Pancreas (tissue), 10 donors: Measurements from ENCODE around the gene NLGN2. TPM values are rescaled to one million over a fixed set of nuclear protein-coding genes. Genes with fewer than 3 reads are reported as not detected.

Source experiments
- ATAC-seq, 4 donors: fragments of 200-7000 bp; cut with Tn5 transposase; one replicate each; pipeline versions ENCODE4 v1.8.0 to v1.9.1; 2020; ENCODE audit warnings: mild to moderate bottlenecking in 4 of 4, moderate library complexity in 4 of 4
- DNase-seq, 6 donors: peaks; one replicate each; pipeline ENCODE4 v3.0.0-alpha.2; 2020
- FAIRE-seq: peaks from 2 replicates; lab custom pipeline; 2012; peaks lifted over from hg19 to GRCh38; lab: Jason Lieb, UNC
- H3K27ac ChIP-seq, 4 donors: fragments of 200-600 bp; sonication (generic); 1 replicate in 3 of 4; 2 replicates in 1 of 4; pipeline versions ENCODE4 v1.5.0 to v1.8.0; 2020
- H3K27me3 ChIP-seq, 4 donors: fragments of 200-600 bp; one replicate each; pipeline ENCODE4 v1.8.0; 2021
- H3K36me3 ChIP-seq, 3 donors: fragments of 200-600 bp; sonication (generic) in 1 of 3; one replicate each; pipeline versions ENCODE4 v1.5.0 to v1.8.0; 2020 to 2021
- H3K4me1 ChIP-seq, 3 donors: fragments of 200-600 bp; one replicate each; pipeline ENCODE4 v1.8.0; 2021
- H3K4me3 ChIP-seq, 4 donors: fragments of 200-600 bp; sonication (generic) in 2 of 4; one replicate each; pipeline versions ENCODE4 v1.5.0 to v1.8.0; 2020 to 2021
- H3K9me3 ChIP-seq, 4 donors: fragments of 200-600 bp; one replicate each; pipeline ENCODE4 v1.8.0; 2021
- WGBS, 2 donors: extraction: QIAGEN DNeasy Blood & Tissue Kit; methylation state at CpG; one replicate each; pipeline ENCODE4 v1.1.7; 2013; 5-methylcytosine and 5-hydroxymethylcytosine counted together
- intact Hi-C, 3 donors: fragments of 100-400 bp; cut with DNase I; formaldehyde crosslinking; loops; one replicate each; pipeline versions ENCODE4 v1.11.1 to v1.14.2; 2022
- polyA plus RNA-seq, 2 donors: library from polyadenylated mRNA; stranded (reverse); fragments of 200-250 nt; gene quantifications; one replicate each; pipeline ENCODE4 v1.2.3, GENCODE V29; 2013
- total RNA-seq, 6 donors: library from RNA; stranded (reverse); fragmentation: NEBNext Ultra II Directional in 4 of 6; extraction: Animal tissue kit (Norgen Biotek cat#: 25700) in 4 of 6; gene quantifications; one replicate each; pipeline versions ENCODE4 v1.2.1 to v1.2.4, GENCODE V29; 2021 to 2023
- TF ChIP-seq, protein P1 (sequence below), 4 donors: fragments of 200-600 bp; sonication (generic) in 3 of 4; IDR thresholded peaks; one replicate each; pipeline versions ENCODE4 v1.5.0 to v1.8.0; 2021; ENCODE audit warnings: antibody characterized with exemption in 4 of 4
- donor health status: healthy with polysubstance abuse.
- donor health status: DM: no; HTN: no; CAD: no; lungs with moderate emphysema.
- donor health status: DM: no; HTN: no; CAD: no.
- donor health status: control.
- donor health status: control.
- donor health status: Bipolar disorder and iron deficiency.
- donor health status: DM: yes; HTN: yes; CAD: no.
- donor health status: DM: no; HTN: no; CAD: no.
- donor health status: DM: no; HTN: no; CAD: no.
- donor health status: DM: yes; HTN: yes; CAD: no.

The NLGN2 gene
- total and polyA plus RNA-seq, 8 donors: 2.9 to 13.7 (median 5.4) TPM

DNA sequence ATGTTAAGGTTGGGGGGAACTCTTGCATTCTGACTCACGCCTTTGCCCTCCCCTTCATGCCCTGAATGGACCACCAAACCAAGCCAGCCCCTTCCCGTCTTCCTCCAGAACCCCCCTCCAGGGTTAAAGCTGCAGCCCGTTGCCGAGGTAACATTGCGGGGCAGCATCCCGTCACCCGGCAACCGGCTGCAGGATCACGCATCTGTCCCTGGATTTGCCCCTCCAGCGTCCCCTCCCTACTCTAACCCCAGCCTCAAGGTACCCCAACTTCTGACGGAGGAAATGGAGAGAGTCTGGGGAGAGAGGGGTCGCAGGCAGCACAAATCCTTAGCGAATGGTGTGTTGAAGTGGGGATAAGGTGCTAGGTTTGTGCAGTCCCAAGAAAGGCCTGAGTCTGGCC, 563 bp upstream of the NLGN2 start:
- TF ChIP-seq, protein P1, sequence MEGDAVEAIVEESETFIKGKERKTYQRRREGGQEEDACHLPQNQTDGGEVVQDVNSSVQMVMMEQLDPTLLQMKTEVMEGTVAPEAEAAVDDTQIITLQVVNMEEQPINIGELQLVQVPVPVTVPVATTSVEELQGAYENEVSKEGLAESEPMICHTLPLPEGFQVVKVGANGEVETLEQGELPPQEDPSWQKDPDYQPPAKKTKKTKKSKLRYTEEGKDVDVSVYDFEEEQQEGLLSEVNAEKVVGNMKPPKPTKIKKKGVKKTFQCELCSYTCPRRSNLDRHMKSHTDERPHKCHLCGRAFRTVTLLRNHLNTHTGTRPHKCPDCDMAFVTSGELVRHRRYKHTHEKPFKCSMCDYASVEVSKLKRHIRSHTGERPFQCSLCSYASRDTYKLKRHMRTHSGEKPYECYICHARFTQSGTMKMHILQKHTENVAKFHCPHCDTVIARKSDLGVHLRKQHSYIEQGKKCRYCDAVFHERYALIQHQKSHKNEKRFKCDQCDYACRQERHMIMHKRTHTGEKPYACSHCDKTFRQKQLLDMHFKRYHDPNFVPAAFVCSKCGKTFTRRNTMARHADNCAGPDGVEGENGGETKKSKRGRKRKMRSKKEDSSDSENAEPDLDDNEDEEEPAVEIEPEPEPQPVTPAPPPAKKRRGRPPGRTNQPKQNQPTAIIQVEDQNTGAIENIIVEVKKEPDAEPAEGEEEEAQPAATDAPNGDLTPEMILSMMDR (IDR thresholded peaks at IDR 0.05): no peak
- ATAC-seq (no peak), DNase-seq (no peak), FAIRE-seq (no peak)
- WGBS, 2 donors: 80 to 83% methylated on average over 13 of the region's 13 CpGs
- Histone ChIP-seq H3K27ac (no peak overlapping the region), H3K4me3 (no peak overlapping the region), H3K36me3 (no peaks in the 10 kb centered on the region), H3K4me1 (peaks cover 2 to 10% (median 8%) of the 10 kb centered on the region in 3 donors), H3K27me3 (no peaks in the 10 kb centered on the region), H3K9me3 (no peaks in the 10 kb centered on the region)
- intact Hi-C loops: no loop called here

DNA sequence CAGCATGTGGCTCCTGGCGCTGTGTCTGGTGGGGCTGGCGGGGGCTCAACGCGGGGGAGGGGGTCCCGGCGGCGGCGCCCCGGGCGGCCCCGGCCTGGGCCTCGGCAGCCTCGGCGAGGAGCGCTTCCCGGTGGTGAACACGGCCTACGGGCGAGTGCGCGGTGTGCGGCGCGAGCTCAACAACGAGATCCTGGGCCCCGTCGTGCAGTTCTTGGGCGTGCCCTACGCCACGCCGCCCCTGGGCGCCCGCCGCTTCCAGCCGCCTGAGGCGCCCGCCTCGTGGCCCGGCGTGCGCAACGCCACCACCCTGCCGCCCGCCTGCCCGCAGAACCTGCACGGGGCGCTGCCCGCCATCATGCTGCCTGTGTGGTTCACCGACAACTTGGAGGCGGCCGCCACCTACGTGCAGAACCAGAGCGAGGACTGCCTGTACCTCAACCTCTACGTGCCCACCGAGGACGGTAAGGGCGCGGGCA, 645 bp downstream of the NLGN2 start:
- ATAC-seq (no peak), FAIRE-seq (no peak), DNase-seq (no peak)
- no peaks in the 10 kb centered on the region for H3K4me1 ChIP-seq
- WGBS, 2 donors: 65 to 67% methylated on average over 56 to 58 of the region's 58 CpGs
- H3K4me3 ChIP-seq: no peak overlapping the region
- H3K9me3 ChIP-seq: no peaks in the 10 kb centered on the region
- intact Hi-C loops: no loop called here
- H3K27me3 ChIP-seq: no peaks in the 10 kb centered on the region
- TF ChIP-seq, protein P1 (IDR thresholded peaks at IDR 0.05): no peak
- no peak overlapping the region for H3K27ac ChIP-seq
- no peaks in the 10 kb centered on the region for H3K36me3 ChIP-seq

DNA sequence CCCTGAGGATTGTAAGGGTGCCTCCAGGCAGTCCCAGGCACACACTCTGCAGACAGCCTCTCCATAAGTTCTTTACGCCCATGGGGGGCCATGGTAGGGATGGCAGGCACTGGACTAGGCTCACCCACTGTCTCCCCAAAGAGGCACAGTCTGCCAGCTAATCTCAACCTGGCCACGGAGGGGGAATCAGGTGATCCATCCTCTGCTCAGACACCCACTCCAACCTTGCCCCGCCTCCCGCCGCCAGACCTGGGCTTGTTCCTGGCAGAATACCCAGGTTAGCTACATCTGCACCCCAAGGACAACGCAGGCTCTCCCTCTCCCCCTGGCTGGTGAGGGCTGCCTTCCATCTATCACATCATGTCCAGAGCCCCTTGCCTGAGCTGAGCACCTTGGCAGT, 1.2 kb downstream of the NLGN2 start:
- intact Hi-C loops: no loop called here
- Histone ChIP-seq H3K4me1 (no peaks in the 10 kb centered on the region), H3K9me3 (no peaks in the 10 kb centered on the region), H3K27me3 (no peaks in the 10 kb centered on the region), H3K27ac (no peak overlapping the region), H3K36me3 (no peaks in the 10 kb centered on the region), H3K4me3 (no peak overlapping the region)
- TF ChIP-seq, protein P1 (IDR thresholded peaks at IDR 0.05): no peak
- DNase-seq (no peak), FAIRE-seq (no peak), ATAC-seq (no peak)
- 66 to 72% methylated on average over 6 of the region's 6 CpGs for WGBS, 2 donors

DNA sequence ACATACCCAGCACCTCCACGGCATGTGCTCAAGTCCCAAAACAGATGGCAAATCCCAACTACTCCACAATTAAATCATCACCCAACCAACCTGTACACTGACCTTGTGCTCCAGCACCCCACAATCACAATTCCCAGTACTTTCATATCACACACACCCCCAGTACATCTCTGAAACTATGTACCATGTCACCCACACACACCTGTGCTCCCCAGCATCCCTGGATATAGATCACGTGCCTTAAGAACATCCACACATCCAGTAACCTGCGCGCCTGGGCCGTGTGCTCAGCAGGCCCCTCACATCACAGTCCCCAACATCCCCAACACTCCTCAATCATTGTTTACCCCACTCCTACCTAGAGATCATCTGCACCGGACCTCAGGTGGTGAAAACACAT, 2.1 kb downstream of the NLGN2 start:
- Histone ChIP-seq H3K4me1 (no peaks in the 10 kb centered on the region), H3K36me3 (no peaks in the 10 kb centered on the region), H3K27me3 (no peaks in the 10 kb centered on the region), H3K4me3 (no peak overlapping the region), H3K27ac (no peak overlapping the region), H3K9me3 (no peaks in the 10 kb centered on the region)
- DNase-seq: no peak
- intact Hi-C loops: no loop called here
- no peak for FAIRE-seq
- 81 to 85% methylated on average over 6 of the region's 6 CpGs for WGBS, 2 donors
- no peak for ATAC-seq
- TF ChIP-seq, protein P1 (IDR thresholded peaks at IDR 0.05): no peak

DNA sequence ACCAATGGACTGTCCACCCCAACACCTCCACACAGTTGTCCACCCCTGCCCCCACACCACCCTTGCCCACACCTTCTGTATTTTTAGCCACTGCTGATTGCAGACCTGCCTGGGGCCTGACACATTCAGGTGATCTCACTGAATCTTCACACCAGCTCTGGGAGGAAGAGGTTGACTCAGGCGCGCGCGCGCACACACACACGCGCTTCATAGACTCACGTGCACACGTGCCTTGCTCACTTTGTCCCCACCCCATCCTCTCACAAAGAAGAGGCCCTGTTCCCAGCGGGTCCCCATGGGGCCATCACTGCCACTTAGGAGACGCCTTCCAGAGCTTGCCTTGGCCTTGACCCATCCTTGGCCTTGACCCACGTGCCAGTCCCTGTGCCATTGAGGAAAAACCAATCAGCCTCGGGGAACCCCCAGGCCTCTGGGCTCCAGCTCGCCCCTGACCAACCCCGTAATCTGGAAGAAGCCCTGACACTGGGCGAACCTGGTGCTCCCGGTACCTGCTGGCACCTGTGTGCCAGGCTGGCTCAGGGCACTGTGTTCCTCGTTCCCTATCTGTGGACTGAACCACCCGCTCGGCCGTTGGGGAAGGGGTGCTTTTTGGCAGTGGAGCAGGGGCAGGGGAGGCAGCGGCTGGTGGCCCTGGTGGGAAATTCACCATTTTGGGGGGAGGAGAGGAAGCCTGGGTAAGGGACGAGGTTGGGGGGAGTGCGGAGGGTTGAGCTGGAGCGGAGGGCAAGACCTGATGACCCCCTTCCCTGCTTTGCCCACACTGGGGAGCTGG, 3.2 kb downstream of the NLGN2 start:
- TF ChIP-seq, protein P1 (IDR thresholded peaks at IDR 0.05): no peak
- Histone ChIP-seq H3K36me3 (no peaks in the 10 kb centered on the region), H3K9me3 (no peaks in the 10 kb centered on the region), H3K4me1 (no peaks in the 10 kb centered on the region), H3K27me3 (no peaks in the 10 kb centered on the region), H3K27ac (no peak overlapping the region), H3K4me3 (no peak overlapping the region)
- WGBS, 2 donors: 81 to 82% methylated on average over 25 of the region's 25 CpGs
- no peak for FAIRE-seq
- intact Hi-C loops: no loop called here
- no peak for DNase-seq
- ATAC-seq: no peak
